TTC549 (cell line): ENCODE data around the gene FAAH2.
"Not testable (repeated sequence)": the region's sequence is repeated elsewhere in the genome, so short reads cannot be mapped to it uniquely, and the experiment has no call there.

ENCODE experiments used
- FAIRE-seq: peaks from 2 replicates; lab custom pipeline; 2012; peaks lifted over from hg19 to GRCh38; lab: Jason Lieb, UNC

Gene FAAH2, protein sequence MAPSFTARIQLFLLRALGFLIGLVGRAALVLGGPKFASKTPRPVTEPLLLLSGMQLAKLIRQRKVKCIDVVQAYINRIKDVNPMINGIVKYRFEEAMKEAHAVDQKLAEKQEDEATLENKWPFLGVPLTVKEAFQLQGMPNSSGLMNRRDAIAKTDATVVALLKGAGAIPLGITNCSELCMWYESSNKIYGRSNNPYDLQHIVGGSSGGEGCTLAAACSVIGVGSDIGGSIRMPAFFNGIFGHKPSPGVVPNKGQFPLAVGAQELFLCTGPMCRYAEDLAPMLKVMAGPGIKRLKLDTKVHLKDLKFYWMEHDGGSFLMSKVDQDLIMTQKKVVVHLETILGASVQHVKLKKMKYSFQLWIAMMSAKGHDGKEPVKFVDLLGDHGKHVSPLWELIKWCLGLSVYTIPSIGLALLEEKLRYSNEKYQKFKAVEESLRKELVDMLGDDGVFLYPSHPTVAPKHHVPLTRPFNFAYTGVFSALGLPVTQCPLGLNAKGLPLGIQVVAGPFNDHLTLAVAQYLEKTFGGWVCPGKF

GRCh38 chrX:57286507-57287251 is at the start of gene FAAH2:
FAAH2 (plus strand) TSS chrX:57286706; CDS start chrX:57286826, 120 bp downstream.
- no peak for FAIRE-seq

- no peak for FAIRE-seq
These were observed 44.5 kb upstream of the FAAH2 start for GRCh38 chrX:57241967-57242366.

GRCh38 chrX:57251965-57252364 is 34.5 kb upstream of the FAAH2 start:
- no peak for FAIRE-seq

DNA sequence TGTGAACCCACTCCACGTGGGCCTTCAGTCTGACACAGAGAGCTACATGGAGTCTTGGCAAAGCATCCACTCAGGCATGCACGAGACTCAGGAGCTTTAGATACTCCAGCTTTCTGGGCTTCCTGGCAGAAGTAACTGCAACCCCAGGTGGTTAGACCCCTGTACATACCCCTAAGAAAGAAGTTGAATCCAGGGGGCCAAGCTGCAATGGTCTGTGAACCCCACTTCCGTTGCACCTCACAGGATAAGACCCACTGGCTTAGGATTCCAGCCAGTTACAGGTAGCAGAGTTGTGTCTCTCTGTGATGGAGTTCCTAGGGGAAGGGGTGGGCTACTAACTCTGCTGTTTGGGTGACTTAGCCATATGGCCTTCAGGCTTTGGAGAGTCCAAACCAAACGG is 21.4 kb upstream of the FAAH2 start:
- FAIRE-seq: no peak

- FAIRE-seq: no peak
These were observed 20.2 kb upstream of the FAAH2 start for GRCh38 chrX:57266275-57266674.

- FAIRE-seq: no peak
These were observed 19.6 kb upstream of the FAAH2 start for GRCh38 chrX:57266871-57267270.

DNA sequence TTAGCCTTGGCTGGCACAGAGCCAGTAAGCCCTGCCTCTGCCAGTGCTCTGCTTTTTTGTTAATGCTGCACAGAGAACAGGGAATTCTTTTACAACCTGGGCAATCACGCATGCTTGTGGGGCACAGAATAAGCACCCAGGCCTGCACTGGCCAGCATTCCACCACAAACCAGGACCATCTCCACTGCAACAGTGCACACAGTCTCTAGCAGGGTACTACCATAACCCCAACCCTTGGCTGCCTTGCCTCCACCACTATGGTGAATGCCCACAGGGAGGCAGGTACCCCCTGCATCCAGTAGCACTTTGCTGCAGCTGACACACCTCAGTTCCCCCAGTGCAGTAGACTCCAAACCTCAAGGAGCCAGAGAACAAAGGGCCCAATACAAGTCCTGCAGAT is 19.2 kb upstream of the FAAH2 start:
- FAIRE-seq: no peak

- no peak for FAIRE-seq
These were observed 15.5 kb upstream of the FAAH2 start for GRCh38 chrX:57270980-57271379.

DNA sequence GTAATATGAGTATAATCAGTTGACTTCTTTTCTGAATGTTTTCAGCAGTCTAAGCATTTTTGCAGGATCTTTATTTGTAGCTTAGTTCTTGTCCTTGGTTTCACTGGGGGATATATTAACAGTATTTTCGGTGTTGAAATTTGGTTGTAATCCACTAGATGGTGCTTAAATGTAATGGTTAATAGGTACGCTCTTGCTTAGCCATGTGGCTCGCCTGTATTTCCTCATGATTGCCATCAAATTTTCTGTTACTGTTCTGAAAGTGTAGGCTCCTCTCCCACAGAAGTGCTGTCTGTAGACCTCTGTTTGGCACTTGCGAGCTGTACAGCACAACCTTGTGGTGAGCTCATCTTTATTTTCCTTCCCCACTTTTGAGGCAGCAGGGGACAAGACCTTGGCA is 3.9 kb upstream of the FAAH2 start:
- no peak for FAIRE-seq

DNA sequence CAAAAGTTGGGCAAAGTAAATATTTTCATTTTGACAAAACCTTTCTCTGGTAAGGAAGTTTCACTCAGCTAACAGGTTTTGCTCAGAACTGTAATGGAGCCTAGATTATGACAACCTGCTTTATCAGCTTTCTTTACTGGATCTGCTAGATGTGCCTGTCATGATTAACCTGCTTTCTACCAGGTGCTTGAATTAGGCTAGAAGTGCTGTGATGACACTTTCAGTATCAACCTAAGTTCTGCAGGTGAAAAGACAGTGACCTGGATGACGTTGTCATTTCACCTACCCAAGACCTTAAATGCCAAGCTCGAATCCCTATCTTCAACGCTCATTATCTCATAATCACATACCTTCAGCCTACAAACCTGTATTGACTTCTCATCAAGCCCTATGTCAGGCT is 1.5 kb upstream of the FAAH2 start:
- FAIRE-seq: no peak

DNA sequence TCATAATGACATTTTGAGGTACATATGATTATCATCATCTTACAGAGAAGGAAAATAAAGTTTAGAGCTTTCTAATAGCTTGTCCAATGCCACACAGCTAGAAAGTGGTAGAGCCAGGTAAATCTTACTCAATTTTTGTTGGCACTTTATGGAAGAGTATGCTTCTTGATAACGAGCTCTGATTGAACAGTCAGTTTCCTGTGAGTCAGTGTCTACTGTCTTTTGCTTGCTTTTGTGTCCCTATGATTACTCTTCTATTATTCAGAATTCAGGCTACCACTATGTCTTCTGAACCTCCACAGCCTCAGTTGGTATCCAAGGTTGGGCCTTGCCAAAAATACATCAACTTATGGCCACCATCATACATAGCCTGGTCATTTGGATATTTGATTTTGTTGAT is 2.6 kb downstream of the FAAH2 start:
- FAIRE-seq: no peak

DNA sequence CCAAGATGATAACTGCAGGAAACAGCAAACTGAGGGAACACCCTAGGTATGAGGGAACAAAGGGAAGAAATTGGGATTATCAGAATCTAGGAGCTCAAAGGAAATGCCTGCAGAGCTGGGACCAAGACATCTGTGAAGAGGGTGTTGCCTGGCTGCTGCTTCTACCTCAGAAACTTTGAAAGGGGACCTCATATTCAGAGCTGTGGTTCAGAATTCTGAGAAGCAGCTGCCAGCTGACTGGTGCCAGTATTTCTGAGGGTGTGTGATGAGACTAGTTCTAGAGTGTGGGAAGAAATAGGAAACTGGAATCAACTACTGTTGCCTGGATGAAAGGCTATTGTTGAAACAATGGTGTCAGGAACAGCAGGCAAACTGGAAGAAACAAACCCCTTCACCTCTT is 8.5 kb downstream of the FAAH2 start:
- FAIRE-seq: no peak

GRCh38 chrX:57295679-57296078 is 9.2 kb downstream of the FAAH2 start:
- not testable (repeated sequence) for FAIRE-seq

- no peak for FAIRE-seq
These were observed 27.2 kb downstream of the FAAH2 start for GRCh38 chrX:57313583-57314215.

DNA sequence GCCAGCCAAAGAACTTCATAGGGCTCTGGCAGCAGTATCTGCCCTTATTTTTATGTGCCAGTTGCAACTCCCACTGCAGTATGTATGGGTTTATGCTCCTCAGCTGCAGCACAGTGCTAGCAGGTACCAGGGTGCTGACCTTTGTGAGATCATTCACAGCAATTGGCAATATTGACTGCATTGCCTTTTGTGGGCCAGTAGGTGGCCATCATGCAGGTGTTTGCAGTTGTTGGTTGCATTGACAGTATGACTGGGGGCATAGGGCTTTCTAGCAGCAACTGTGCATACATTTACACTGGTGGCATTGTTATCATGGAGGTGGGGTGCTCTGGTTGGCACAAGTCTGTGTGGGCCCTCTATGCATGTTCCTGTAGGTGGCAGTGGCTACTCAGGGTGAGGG is 42.5 kb downstream of the FAAH2 start:
- no peak for FAIRE-seq

DNA sequence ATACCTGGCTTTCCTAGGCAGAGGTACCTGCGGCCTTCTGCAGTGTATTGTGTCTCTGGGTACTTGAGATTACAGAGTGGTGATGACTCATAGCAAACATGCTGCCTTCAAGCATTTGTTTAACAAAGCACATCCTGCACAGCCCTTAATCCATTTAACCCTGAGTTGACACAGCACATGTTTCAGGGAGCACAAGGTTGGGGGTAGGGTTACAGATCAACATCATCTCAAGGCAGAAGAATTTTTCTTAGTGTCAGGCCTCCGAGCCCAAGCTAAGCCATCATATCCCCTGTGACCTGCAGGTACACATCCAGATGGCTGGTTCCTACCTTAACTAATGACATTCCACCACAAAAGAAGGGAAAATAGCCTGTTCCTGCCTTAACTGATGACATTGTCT is 49.3 kb downstream of the FAAH2 start:
- not testable (repeated sequence) for FAIRE-seq

- no peak for FAIRE-seq
These were observed 67.1 kb downstream of the FAAH2 start for GRCh38 chrX:57353472-57354132.

DNA sequence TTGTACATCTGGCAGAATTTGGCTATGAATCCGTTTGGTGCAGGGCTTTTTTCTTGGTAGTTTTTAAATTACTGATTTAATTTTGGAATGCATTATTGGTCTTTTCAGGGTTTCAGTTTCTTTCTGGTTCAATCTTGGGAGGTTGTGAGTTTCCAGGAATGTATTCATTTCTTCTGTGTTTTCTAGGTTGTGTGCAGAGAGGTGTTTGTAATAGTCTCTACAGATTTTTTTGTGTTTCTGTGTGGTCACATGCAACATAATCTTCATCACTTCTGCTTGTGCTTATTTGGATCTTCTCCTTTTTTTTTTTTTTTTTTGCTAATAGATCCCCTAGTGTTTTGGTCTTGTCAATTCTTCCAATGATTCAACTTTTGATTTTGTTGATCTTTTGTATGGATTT is 77.6 kb downstream of the FAAH2 start:
- FAIRE-seq: no peak

- FAIRE-seq: no peak
These were observed 79.9 kb downstream of the FAAH2 start for GRCh38 chrX:57366430-57366829.

DNA sequence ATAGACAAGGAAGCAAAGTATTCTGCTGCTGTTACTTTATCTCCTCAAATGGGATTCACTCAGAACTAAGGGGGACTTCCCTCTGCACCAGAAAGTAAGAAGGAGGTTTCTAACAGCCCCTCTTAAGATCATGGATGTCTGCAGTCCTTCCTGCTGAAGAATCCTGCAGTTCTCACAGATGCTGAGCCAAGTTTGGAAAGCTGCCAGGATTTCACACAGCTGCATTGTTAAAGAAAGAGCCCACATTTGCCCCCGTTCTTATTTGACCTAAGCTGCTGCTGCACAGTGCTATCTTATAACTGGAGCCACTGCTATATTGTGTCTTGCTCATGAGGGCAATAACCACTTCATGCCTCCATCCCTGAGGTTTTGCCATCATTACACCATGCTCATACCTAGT is 81.1 kb downstream of the FAAH2 start:
- no peak for FAIRE-seq

DNA sequence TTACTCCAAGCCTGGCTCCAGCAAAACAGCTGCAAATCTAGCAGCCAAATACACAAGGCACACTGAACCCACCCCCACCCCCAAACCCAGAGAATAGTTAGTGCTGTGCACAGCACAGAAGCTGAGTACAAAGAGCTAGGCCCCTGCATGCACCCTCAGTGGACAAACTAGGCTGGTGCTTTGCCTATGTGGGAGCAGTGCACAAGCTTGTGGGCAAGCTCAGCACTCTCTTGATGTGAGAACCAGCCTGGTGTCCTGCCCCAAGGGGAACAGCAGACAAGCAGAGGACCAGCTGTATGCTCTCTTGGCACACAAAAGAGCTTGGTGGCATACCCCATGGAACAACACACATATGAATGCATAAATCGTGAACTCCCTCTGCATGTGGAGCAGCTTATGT is 81.7 kb downstream of the FAAH2 start:
- FAIRE-seq: no peak

DNA sequence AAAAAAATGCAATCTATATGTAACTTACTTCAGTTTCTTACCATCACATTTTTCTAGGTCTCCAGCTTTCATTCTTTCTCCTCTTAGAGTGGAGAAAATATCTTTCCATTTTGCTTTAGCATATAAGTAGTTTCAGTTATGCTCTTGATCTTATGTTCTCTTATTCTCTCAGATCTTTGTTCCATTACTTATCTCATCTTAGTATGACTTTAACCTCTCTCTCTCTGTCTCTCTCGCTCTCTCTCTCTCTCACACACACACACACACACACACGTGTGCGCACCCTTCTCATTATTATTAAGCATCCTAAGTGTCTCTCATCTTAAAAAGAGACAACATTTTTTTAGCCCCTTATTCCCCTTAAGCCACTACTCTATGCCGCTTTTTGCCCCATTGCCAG is 92.8 kb downstream of the FAAH2 start:
- no peak for FAIRE-seq
